DMS53 (cell line): Measurements from ENCODE around the gene RHBDD3.
A peak's percentile ranks its signal among the peaks of the same experiment; 100 is the strongest.

ENCODE experiments used
- DNase-seq: peaks from one replicate; lab custom pipeline; 2025; lab: John Stamatoyannopoulos, UW

Gene RHBDD3

GRCh38 chr22:29269230-29269604 is 1.4 kb upstream of the RHBDD3 start:
- DNase-seq = no peak

- peak; percentile 43 for DNase-seq
Measured at GRCh38 chr22:29268511-29269229, 889 bp upstream of the RHBDD3 start.

DNA sequence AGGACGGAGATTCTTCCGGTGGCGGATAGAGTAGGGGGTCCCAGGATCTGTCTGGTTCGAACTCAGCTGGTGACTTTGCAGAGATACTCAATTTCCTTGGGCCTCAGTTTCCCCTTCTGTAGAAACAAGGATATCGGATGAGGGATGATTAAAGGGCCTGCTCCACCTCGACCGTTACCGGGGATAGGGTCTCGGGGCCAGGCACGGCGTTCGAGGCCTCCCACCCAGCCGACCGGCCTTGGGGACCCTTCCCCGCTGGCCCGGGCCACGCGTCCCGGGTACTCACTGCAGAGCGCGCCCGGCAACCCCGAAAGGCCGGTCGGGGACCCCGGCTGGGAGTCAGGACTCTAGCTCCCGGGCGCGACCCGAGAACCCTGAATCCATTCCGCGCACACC is 321 bp downstream of the RHBDD3 start:
- DNase-seq = no peak

- peak; percentile 11 for DNase-seq
Measured at GRCh38 chr22:29266564-29267461, 968 bp downstream of the RHBDD3 start.

- no peak for DNase-seq
Measured at GRCh38 chr22:29265929-29266328, 1.9 kb downstream of the RHBDD3 start.

GRCh38 chr22:29265305-29265704 is 2.5 kb downstream of the RHBDD3 start:
- DNase-seq = no peak

DNA sequence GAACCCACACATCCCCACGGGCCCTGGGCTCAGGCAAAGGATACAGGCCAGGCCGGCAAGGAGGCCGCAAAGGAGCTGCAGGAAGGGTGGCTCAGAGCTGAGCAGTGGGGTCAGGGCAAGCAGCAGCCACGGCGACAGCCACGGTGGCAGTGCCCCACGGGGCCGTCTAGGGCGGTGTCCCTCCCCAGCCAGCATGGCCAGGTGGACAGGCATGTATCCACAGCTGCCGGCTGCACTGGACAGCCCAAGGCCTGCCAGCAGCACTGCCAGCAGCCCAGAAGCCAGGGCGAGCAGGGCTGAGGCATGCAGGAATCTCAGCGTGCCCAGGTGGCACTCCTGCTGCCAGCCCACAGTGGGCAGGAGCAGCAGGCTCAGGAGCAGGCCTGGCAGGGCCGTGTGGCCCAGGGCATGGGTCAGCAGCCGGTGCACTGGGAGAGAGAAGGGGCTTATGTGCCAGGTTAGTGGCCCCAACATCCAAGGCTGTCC is 3.9 kb downstream of the RHBDD3 start:
- DNase-seq = no peak

GRCh38 chr22:29260601-29261315 is 7.0 kb downstream of the RHBDD3 start:
- no peak for DNase-seq

DNA sequence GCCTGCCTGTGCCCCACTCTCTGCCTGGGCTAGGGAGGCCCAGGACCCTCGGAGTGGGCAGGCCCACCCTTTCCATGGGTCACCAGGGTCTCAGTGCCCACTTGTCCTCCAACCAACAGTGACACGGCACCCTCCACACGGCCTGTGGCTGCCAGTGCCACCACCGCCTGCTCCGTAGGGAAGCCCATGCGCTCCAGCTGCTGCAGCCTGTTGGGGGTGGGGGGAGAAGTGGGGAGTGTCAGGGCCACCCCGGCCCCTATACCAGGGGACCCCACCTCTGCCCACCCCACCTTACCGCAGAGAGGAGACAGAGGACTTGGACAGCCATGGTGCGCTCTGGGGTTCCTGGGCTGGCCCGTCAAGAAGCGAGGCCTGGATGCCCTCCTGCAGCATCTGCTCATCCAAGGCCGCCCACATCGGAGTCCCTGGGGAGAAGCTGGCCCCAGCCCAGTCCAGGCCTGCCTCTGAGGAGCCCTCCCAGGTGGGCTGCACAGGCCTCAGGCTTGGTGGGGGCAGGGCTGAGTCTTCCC is 7.7 kb downstream of the RHBDD3 start:
- DNase-seq = no peak

GRCh38 chr22:29259253-29259899 is 8.4 kb downstream of the RHBDD3 start:
- peak; percentile 13 for DNase-seq

- no peak for DNase-seq
Measured at GRCh38 chr22:29258407-29259252, 9.2 kb downstream of the RHBDD3 start.

DNA sequence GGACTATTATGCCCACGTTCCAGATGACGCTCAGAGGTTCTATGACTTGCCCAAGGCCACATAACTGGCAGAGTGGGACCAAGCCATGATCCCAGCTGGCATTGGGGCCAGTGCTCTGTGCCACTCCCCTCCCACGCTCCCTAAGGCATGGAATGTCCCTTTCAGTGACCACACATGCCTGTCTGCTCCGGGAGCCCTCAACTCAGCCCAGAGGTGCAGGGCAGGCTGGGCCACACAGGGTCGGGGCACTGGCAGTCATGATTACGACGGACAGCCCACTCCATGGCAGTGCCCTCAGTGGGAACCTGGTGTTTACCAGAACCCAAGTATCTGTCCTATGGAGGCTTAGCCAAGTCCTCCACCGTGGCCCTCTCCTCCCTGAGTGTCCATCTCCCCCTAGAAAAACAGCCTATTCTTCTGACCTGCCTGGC is 10.0 kb downstream of the RHBDD3 start:
- DNase-seq = no peak

DNA sequence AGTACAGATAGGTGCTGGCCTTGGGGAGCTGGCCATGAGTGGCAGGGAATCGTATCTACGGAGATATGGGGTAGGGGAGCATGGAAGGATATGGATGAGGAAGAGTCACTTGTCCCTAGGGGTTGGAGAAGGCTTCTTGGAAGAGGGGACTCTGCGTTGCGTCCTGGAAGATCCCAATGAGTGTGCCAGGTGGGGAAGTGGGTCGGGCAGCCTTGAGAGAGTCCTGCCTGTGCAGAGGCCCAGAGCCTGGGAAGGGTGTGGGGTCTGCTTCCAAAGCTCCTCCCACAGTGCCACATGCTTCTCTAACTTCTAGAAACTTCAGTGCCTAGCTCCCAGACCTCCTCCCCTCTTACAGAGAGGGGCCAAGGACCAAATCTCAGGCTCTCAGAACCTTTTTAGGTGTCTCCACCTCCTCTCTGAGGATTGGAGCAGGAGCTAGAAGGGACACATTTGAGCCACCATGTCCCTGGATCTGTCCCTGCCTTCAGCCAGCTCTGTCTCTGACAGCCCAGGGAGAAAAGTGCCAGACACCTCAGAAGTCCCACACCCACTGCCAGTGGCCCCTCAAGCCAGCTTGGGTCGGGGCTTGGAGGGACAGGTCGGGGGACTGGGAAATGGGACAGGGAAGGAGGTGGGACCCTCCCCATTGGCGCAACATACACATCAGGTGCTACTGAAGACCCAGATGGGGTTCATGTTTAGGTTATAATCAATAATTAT is 11.0 kb downstream of the RHBDD3 start:
- no peak for DNase-seq

DNA sequence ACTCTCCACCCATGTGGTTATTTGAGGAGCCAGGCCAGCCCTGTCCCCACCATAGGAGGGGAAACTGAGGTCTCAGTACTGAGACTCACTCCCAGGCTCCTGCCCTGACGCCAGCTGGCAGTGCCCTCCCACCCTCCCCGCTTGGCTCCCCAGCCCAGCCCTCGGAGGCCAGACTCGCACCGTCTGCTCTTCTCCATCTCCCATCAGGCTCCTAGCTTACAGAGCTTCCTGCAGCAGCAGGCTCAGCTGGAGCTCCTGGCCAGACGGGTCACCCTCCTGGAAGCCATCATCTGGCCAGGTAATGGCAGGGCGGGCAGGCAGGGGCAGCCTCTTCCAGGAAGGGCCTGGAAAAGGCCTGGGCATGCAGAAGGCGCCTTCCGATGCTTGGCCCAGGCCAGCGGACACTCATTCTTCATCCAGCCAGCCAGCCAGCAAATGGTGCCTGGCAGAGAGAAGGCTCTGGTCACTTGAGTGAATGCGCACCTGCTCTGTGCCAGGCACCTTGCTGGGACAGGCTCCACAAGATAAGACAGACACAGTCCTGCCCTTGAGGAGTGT is 12.6 kb downstream of the RHBDD3 start:
- DNase-seq = no peak

DNA sequence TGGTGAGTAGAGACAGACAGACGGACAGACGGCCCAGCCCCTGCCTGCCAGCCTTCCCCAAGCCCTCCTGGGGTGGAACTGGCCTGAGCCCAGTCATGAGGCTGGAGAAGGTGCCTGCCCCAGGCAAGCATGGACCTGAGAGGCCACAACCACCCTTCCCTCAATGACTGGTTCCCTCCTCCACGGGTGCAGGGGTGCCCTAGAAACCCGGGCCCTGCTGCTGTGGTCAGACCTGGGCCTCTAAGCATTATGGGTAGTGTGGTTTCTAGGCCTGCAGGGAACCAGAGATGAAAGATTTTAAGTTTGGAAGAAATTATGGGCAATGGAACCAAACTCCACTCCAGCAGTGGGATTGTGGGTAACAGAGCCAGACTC is 13.5 kb downstream of the RHBDD3 start:
- no peak for DNase-seq

- DNase-seq = no peak
Measured at GRCh38 chr22:29253561-29254285, 14.1 kb downstream of the RHBDD3 start.

- no peak for DNase-seq
Measured at GRCh38 chr22:29251981-29252911, 15.5 kb downstream of the RHBDD3 start.

GRCh38 chr22:29251265-29251664 is 16.5 kb downstream of the RHBDD3 start:
- no peak for DNase-seq
